ENCODE results near the gene MPZL3. TPM values are rescaled to one million over a fixed set of nuclear protein-coding genes. Genes with fewer than 3 reads are reported as not detected.

Gene MPZL3
- total and polyA plus RNA-seq, 2 experiments from 2014 or later, result 0.92 to 2.9 TPM

GRCh38 chr11:118217575-118217974 lies 34.6 kb downstream of the MPZL3 start:
- Mint-ChIP-seq H3K27ac (no peak overlapping the region), H3K27me3 (ENCODE audit: insufficient read depth, low read depth, poor library complexity) (peaks cover 7% of the 10 kb centered on the region), H3K9me3 (no peaks in the 10 kb centered on the region), H3K4me1 (peaks cover 24% of the 10 kb centered on the region), H3K36me3 (ENCODE audit: low read depth) (no peaks in the 10 kb centered on the region), H3K4me3 (no peak overlapping the region)
- Histone ChIP-seq H3K36me3 (ENCODE audit: insufficient read depth) (no peaks in the 10 kb centered on the region), H3K4me3 (no peak overlapping the region), H3F3A (replicated peaks; ENCODE audit: low read depth) (no peaks in the 10 kb centered on the region), H2AFZ (peak overlapping the region; percentile 67; the same call in 1 of the 2 replicates), H3K27me3 (ENCODE audit: insufficient read depth) (no peaks in the 10 kb centered on the region), H3K79me2 (replicated peaks; ENCODE audit: insufficient read depth) (no peaks in the 10 kb centered on the region), H4K20me1 (replicated peaks; ENCODE audit: insufficient read depth) (no peaks in the 10 kb centered on the region), H3K27ac (ENCODE audit: low read depth) (no peak overlapping the region), H3K4me1 (ENCODE audit: insufficient read depth) (peaks cover 22% of the 10 kb centered on the region), H3K9me2 (ENCODE audit: insufficient read depth) (peaks cover 4% of the 10 kb centered on the region; the same call in 1 of the 2 replicates), H3K4me2 (no peak overlapping the region)
- TF ChIP-seq ZNF331 (CRISPR knock-in tag; IDR thresholded peaks at IDR 0.05; ENCODE audit: low read depth), result no peak
- TF ChIP-seq CTCF (conservative IDR thresholded peaks at IDR 0.05; ENCODE audit: low read depth in 2 of 2), result no peak
- no peak for TF ChIP-seq POLR2AphosphoS5 (IDR thresholded peaks at IDR 0.05; ENCODE audit: low read depth)
- DNase-seq (ENCODE audit: low spot score) (no peak), ATAC-seq (no peak)

- Mint-ChIP-seq H3K36me3 (ENCODE audit: low read depth) (no peaks in the 10 kb centered on the region), H3K4me3 (no peak overlapping the region), H3K27me3 (ENCODE audit: insufficient read depth, low read depth, poor library complexity) (peaks cover 7% of the 10 kb centered on the region), H3K4me1 (peaks cover 31% of the 10 kb centered on the region), H3K9me3 (no peaks in the 10 kb centered on the region), H3K27ac (no peak overlapping the region)
- Histone ChIP-seq H3K9me2 (ENCODE audit: insufficient read depth) (peaks cover 4% of the 10 kb centered on the region; the same call in 1 of the 2 replicates), H3K4me3 (no peak overlapping the region), H3K79me2 (replicated peaks; ENCODE audit: insufficient read depth) (no peaks in the 10 kb centered on the region), H3K4me1 (ENCODE audit: insufficient read depth) (peaks cover 30% of the 10 kb centered on the region), H2AFZ (peak overlapping the region; percentile 67; the same call in 1 of the 2 replicates), H3K4me2 (no peak overlapping the region), H3K36me3 (ENCODE audit: insufficient read depth) (no peaks in the 10 kb centered on the region), H3K27me3 (ENCODE audit: insufficient read depth) (no peaks in the 10 kb centered on the region), H3K27ac (ENCODE audit: low read depth) (no peak overlapping the region), H4K20me1 (replicated peaks; ENCODE audit: insufficient read depth) (no peaks in the 10 kb centered on the region), H3F3A (replicated peaks; ENCODE audit: low read depth) (no peaks in the 10 kb centered on the region)
- DNase-seq (ENCODE audit: low spot score), result no peak
- no peak for ATAC-seq
- TF ChIP-seq NANOG (IDR thresholded peaks at IDR 0.05; ENCODE audit: borderline replicate concordance) (no peak), CTCF (conservative IDR thresholded peaks at IDR 0.05; ENCODE audit: low read depth in 2 of 2) (no peak)
Measured at GRCh38 chr11:118216621-118217481, 35.3 kb downstream of the MPZL3 start.

Data from GM23338 (cell line).